ENCODE measurements around the gene ZNF664.

The ZNF664 gene

DNA sequence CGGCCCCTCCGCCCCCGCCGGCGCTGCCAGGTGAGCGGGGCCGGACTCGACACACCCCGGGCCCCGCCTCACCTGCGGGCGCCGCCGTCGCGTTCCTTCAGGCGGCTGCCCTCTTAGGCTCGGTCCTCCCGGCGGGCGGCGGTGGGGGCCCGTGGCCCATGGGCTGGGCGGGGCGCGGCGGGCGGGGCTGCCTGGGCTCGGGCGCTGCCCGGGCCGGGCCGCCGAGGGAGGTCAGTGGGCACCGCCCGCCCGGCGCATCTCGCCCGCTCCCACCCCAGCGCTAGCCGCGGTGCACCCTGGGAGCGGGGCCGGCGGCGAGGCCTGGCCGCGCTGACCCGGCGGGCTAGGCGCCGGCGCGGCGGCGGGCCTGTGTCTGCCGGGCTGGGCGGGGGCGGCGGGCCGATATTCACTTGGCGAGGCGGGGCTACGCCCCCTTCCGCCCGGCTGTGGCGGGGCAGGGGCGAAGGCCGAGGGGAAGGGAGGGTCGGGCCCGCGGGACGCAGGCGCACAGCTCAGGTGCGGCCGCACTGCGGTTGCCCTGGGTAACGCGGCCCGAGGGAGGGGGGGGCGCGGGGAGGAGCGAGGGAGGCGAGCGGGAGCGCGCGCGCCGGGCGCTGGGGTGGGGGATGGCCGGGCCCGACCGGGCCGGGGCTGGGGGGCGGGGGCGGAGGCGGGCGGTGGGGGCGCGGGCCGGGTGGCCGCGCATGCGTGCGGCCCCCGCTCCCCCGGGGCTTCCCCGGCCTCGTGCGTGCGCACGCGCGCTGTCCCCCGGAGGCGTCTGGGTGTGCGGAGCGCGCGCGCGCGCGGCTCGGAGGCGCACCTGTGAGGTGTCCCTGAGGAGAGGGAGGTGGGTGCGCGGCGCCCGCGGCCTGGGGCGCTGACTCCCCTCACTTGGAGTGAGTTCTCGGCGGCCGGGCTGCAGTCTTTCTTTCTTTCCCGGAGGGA, at the start of gene ZNF664, which contains the start of gene CCDC92:
TSS of gene ZNF664 (plus strand) at position 759 of the 945 bp plus-strand sequence. CDS start 38,930 bp downstream, outside the sequence.
TSS of gene CCDC92 (minus strand) at position 375 of the 945 bp plus-strand sequence. CDS start 28,526 bp downstream, outside the sequence.
- peak; percentile 96 for DNase-seq (ENCODE audit: low spot score)

DNA sequence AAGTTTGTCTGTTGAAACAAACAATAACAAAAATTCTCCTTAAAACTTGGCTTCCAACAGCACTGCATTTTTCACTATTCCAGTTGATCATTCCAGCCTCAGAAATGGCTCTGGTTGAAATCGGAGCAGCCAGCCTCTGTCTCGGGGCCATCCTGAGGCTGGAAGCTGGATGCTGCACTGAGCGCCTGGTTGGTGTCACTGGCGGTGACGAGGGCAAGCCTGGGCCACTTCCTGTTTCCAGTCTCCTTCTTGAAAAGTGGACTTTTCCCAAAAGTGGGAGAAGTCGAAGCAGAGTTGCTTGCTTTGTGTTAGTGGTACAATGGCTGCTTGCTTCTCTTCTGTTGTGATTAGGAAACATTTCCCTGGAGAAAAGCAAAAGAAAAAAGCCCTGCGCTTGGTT, 49.1 kb upstream of the ZNF664 start:
- DNase-seq (ENCODE audit: low spot score): no peak

- DNase-seq (ENCODE audit: low spot score): no peak
These were observed 48.5 kb upstream of the ZNF664 start for GRCh38 chr12:123924539-123924938.

DNA sequence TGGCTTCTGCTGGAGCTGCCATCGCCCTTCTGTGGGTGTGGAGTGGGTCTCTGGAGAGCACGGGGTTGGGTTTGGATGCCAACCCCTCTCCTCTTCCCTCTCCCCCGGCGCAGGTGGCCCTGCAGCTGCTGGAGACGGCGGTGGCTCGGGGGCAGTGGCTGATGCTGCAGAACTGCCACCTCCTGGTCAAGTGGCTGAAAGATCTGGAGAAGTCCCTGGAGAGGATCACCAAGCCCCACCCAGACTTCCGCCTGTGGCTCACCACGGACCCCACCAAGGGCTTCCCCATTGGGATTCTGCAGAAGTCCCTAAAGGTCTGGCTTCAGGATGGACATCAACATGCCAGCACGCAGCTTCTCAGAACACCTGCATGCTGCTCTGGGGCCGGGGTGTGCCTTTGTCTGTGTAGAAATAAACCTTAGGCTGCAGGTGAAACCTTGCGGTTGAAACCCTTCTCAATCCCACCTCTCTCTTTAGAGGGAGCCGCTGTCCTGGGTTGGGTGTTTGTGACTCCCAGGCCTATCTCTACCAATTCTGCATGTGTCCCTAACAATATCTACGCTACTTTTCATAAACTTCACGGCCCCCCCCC, 44.6 kb upstream of the ZNF664 start:
- DNase-seq (ENCODE audit: low spot score): no peak

- no peak for DNase-seq (ENCODE audit: low spot score)
These were observed 44.1 kb upstream of the ZNF664 start for GRCh38 chr12:123928897-123929296.

DNA sequence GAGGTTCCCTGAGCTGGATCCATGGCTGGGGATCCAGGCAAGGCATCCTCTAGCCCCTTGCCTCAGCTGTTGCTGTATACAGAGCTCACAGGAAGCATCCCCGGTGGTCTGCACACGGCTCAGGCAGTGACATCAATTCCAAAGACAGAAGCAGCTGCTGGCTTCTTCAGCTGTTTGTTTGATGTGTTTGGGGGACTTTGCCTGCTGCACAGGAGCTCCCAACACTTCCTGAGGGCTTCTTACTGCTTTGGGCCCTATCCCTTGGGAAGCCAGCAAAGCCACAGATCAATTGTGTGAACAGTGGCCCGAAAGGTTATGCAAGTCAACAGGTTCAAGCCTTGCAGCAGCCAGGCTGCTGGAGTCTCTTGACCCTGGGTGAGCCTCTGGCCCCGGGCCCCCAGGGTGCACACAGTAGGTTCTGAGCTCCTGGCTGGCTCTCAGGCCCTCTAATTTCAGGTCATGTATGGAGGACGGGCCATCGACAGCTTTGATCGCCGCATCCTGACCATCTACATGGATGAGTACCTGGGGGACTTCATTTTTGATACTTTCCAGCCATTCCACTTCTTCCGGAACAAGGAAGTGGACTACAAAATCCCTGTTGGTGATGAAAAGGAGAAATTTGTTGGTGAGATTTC, 43.0 kb upstream of the ZNF664 start:
- DNase-seq (ENCODE audit: low spot score): no peak

DNA sequence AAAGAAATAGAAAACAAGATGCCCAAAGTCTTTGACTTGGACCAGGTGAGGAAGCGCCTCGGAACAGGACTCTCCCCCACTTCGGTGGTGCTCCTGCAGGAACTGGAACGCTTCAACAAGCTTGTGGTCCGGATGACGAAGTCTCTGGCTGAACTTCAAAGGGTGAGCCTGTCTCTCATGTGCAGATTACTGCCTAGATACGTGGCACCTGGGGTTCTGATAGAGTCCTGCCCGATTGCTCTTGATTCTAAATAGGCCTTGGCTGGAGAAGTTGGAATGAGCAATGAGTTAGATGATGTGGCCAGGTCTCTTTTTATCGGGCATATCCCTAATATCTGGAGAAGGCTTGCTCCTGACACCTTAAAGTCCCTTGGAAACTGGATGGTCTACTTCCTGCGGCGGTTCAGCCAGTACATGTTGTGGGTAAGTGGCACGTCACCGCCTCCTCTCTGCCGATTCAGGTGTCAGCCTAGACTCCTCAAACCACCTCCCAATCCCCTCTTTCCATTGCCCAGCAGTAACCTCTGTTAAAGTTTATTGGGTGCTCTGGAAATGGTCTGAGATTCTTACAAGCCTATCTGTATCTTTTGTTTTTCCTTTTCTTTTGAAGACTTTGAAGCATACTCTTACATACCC, 41.2 kb upstream of the ZNF664 start:
- peak; percentile 37 for DNase-seq (ENCODE audit: low spot score)

- DNase-seq (ENCODE audit: low spot score): no peak
These were observed 39.8 kb upstream of the ZNF664 start for GRCh38 chr12:123933214-123933613.

DNA sequence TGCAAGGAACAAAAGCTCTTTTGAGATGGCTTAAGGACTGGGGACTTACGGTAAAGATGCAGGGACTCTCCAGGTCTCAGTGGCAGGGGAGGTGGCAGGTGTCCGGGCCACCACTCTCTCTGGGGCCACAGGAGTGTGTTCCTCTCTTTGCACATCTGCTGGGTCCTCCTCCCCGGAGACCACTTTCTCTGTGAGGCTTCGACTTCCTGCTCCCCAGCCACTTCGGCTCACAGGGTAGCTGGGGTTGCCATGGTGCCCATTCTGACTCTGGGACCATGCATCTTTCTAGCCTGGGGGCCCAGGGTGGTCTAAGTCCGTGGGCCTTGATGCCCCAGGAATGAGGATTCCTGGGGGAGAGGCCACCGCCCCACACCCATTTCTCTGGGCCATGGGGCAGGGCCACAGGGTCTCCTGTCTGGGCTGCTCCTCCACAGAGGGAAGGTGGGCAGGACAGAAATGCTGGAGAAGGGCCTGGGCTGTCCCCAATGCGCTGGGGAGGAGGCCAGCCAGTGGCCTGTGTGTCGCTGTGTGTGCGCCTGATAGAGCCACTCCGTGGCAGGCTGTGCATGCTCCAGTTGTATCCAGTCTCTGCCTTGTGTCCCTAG, 38.9 kb upstream of the ZNF664 start:
- no peak for DNase-seq (ENCODE audit: low spot score)

GRCh38 chr12:123934829-123935228, 38.2 kb upstream of the ZNF664 start:
- peak; percentile 14 for DNase-seq (ENCODE audit: low spot score)

- DNase-seq (ENCODE audit: low spot score): no peak
These were observed 37.1 kb upstream of the ZNF664 start for GRCh38 chr12:123935956-123936355.

GRCh38 chr12:123936471-123936870, 36.5 kb upstream of the ZNF664 start:
- DNase-seq (ENCODE audit: low spot score): no peak

GRCh38 chr12:123936956-123937706, 35.9 kb upstream of the ZNF664 start:
- no peak for DNase-seq (ENCODE audit: low spot score)

GRCh38 chr12:123937707-123938591, 35.1 kb upstream of the ZNF664 start:
- peak; percentile 65 for DNase-seq (ENCODE audit: low spot score)

DNA sequence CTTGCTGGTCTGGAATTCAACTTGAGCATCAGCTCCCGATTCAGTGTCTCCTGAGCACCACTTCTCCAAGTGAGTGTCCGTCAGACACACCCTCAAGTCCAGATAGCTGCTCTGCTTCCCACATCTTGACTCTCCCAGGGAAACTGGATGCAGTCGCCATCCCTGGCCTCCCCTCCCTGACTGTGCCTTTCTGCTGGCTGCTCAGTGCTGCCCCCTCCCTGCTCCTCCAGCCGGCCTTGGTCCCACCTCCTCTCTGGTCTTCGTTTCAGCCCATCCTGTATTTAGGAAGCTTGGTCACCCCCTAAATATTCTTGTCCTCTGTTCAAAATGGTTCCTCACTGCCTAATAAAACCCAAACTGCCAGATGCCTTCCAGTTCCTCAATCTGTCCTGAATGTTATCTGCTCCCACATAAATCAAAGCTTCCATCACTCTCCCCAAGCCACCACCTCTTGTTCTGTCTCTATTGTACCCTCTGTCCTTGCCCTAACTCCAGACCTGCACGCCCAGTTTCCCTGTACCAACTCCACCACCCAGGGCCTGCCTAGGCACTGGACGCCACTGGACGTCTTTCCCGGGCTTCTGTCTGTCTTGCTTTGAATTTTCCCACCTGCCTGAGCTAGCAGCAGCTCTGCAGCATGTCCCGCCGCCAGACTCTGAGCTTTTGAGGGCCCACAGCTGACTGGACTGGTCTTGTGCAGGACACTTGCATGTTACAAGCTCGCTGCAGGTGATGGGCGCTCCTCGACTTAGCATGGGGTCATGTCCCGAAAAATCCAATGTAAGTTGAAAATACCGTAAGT, 34.1 kb upstream of the ZNF664 start:
- no peak for DNase-seq (ENCODE audit: low spot score)

DNA sequence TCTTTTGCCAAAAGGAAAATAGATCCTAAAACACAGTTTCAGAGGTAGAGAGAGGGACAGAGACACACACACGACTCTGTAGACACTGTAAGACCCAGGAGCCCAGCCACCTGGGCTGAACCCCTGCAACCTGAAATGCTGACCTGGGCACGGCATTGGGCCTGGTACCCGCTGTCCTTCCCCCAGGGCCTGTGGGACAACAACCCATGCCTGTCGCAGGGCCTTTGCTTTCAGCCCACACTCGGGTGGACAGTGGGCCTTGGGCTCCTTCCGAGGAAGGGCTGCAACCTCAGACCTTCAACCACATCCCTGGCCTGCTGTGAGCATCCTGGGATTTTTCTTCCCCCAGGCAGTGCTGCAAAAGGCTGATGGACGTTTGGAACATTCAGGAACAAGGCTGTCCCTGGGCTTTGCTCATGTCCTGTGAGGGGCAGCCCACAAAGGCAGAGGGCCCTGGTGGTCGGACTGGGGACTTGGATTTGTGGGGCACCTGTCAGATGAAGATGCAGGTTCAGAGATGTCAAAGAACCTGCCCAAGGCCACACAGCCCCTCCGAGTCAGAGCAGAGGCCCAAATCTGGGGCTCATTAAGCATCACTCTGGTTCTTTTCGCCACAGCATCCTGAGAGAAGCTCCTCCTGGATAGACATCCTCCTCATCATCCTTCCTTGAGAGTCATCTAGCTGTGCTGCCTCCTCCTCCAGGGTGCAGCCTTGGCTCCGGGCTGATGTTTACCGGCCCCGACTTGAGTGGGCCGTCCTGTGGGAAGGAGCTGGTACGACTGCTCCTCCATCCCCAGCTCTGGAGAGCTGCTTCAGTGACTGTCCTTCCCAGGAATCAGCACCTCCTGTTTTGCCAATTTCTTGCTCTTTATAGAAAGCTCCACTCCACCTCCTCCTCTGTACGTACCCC, 33.0 kb upstream of the ZNF664 start:
- DNase-seq (ENCODE audit: low spot score): no peak

- no peak for DNase-seq (ENCODE audit: low spot score)
These were observed 32.4 kb upstream of the ZNF664 start for GRCh38 chr12:123940627-123940966.

DNA sequence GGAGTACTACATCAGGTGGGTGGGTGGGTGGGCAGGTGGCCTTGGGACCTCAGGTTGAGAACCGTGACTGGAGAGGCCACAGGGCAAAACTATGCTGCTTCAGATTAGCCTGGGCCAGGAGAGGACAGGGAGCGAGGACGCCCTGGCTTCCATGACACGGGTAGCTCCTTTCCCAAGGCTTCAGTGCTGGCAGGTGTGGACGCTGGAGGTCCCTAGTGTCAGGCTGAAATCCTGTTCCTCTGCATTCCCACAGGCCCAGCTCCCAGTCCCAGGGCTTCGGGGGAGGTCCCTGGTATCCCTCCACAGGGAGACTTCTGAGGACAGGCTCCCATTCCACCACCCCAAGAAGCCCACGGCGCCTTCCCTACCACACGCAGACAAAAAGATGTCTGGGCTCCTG, 32.0 kb upstream of the ZNF664 start:
- DNase-seq (ENCODE audit: low spot score): no peak
